ENCODE results near the gene SFTA2. TPM values are rescaled to one million over a fixed set of nuclear protein-coding genes. Genes with fewer than 3 reads are reported as not detected.
"Not testable (repeated sequence)": the region's sequence is repeated elsewhere in the genome, so short reads cannot be mapped to it uniquely, and the experiment has no call there.

SFTA2 gene
- not detected for total RNA-seq

- no peak within 1 kb of the TSS for H3K4me3 ChIP-seq (ENCODE audit: low read length)
- H3K4me1 ChIP-seq (ENCODE audit: insufficient read depth, low read length): no peaks in the 10 kb centered on the region
- H3K27me3 ChIP-seq (ENCODE audit: insufficient read depth, low read length): no peaks in the 10 kb centered on the region
- H3K9me3 ChIP-seq (ENCODE audit: low read depth, low read length): no peaks in the 10 kb centered on the region
Measured at GRCh38 chr6:30931969-30932645, at the start of gene SFTA2. Gene SFTA2, minus strand, starts transcription at chr6:30932170. Its CDS starts 74 bp downstream, at chr6:30932096.

GRCh38 chr6:30979690-30980089 lies 47.7 kb upstream of the SFTA2 start:
- Histone ChIP-seq H3K4me3 (ENCODE audit: low read length) (no peak overlapping the region), H3K27me3 (ENCODE audit: insufficient read depth, low read length) (peaks cover 23% of the 10 kb centered on the region), H3K4me1 (ENCODE audit: insufficient read depth, low read length) (no peaks in the 10 kb centered on the region), H3K9me3 (ENCODE audit: low read depth, low read length) (no peaks in the 10 kb centered on the region)

GRCh38 chr6:30979141-30979540 lies 47.2 kb upstream of the SFTA2 start:
- peaks cover 23% of the 10 kb centered on the region for H3K27me3 ChIP-seq (ENCODE audit: insufficient read depth, low read length)
- H3K4me1 ChIP-seq (ENCODE audit: insufficient read depth, low read length): no peaks in the 10 kb centered on the region
- H3K9me3 ChIP-seq (ENCODE audit: low read depth, low read length): no peaks in the 10 kb centered on the region
- H3K4me3 ChIP-seq (ENCODE audit: low read length): no peak overlapping the region

GRCh38 chr6:30974490-30975252 lies 42.7 kb upstream of the SFTA2 start:
- Histone ChIP-seq H3K4me3 (ENCODE audit: low read length) (no peak overlapping the region), H3K27me3 (ENCODE audit: insufficient read depth, low read length) (peaks cover 9% of the 10 kb centered on the region), H3K4me1 (ENCODE audit: insufficient read depth, low read length) (no peaks in the 10 kb centered on the region), H3K9me3 (ENCODE audit: low read depth, low read length) (no peaks in the 10 kb centered on the region)

GRCh38 chr6:30972816-30973215 lies 40.8 kb upstream of the SFTA2 start:
- H3K4me1 ChIP-seq (ENCODE audit: insufficient read depth, low read length): no peaks in the 10 kb centered on the region
- H3K9me3 ChIP-seq (ENCODE audit: low read depth, low read length): no peaks in the 10 kb centered on the region
- peaks cover 4% of the 10 kb centered on the region for H3K27me3 ChIP-seq (ENCODE audit: insufficient read depth, low read length)
- no peak overlapping the region for H3K4me3 ChIP-seq (ENCODE audit: low read length)

GRCh38 chr6:30970946-30971345 lies 39.0 kb upstream of the SFTA2 start:
- no peaks in the 10 kb centered on the region for H3K9me3 ChIP-seq (ENCODE audit: low read depth, low read length)
- no peak overlapping the region for H3K4me3 ChIP-seq (ENCODE audit: low read length)
- no peaks in the 10 kb centered on the region for H3K27me3 ChIP-seq (ENCODE audit: insufficient read depth, low read length)
- no peaks in the 10 kb centered on the region for H3K4me1 ChIP-seq (ENCODE audit: insufficient read depth, low read length)

GRCh38 chr6:30969171-30969570 lies 37.2 kb upstream of the SFTA2 start:
- H3K4me3 ChIP-seq (ENCODE audit: low read length); H3K9me3 ChIP-seq (ENCODE audit: low read depth, low read length); H3K4me1 ChIP-seq (ENCODE audit: insufficient read depth, low read length); H3K27me3 ChIP-seq (ENCODE audit: insufficient read depth, low read length): not testable (repeated sequence)

GRCh38 chr6:30966154-30966553 lies 34.2 kb upstream of the SFTA2 start:
- Histone ChIP-seq H3K4me3 (ENCODE audit: low read length) (no peak overlapping the region), H3K4me1 (ENCODE audit: insufficient read depth, low read length) (no peaks in the 10 kb centered on the region), H3K27me3 (ENCODE audit: insufficient read depth, low read length) (no peaks in the 10 kb centered on the region), H3K9me3 (ENCODE audit: low read depth, low read length) (no peaks in the 10 kb centered on the region)

GRCh38 chr6:30965140-30965601 lies 33.2 kb upstream of the SFTA2 start:
- no peak overlapping the region for H3K4me3 ChIP-seq (ENCODE audit: low read length)
- no peaks in the 10 kb centered on the region for H3K9me3 ChIP-seq (ENCODE audit: low read depth, low read length)
- H3K27me3 ChIP-seq (ENCODE audit: insufficient read depth, low read length): no peaks in the 10 kb centered on the region
- H3K4me1 ChIP-seq (ENCODE audit: insufficient read depth, low read length): no peaks in the 10 kb centered on the region

GRCh38 chr6:30964075-30964474 lies 32.1 kb upstream of the SFTA2 start:
- Histone ChIP-seq H3K27me3 (ENCODE audit: insufficient read depth, low read length) (peaks cover 4% of the 10 kb centered on the region), H3K4me1 (ENCODE audit: insufficient read depth, low read length) (no peaks in the 10 kb centered on the region), H3K9me3 (ENCODE audit: low read depth, low read length) (no peaks in the 10 kb centered on the region), H3K4me3 (ENCODE audit: low read length) (no peak overlapping the region)

GRCh38 chr6:30963641-30964040 lies 31.7 kb upstream of the SFTA2 start:
- Histone ChIP-seq H3K4me1 (ENCODE audit: insufficient read depth, low read length) (no peaks in the 10 kb centered on the region), H3K4me3 (ENCODE audit: low read length) (no peak overlapping the region), H3K9me3 (ENCODE audit: low read depth, low read length) (no peaks in the 10 kb centered on the region), H3K27me3 (ENCODE audit: insufficient read depth, low read length) (peaks cover 6% of the 10 kb centered on the region)

GRCh38 chr6:30962716-30963115 lies 30.7 kb upstream of the SFTA2 start:
- Histone ChIP-seq H3K4me1 (ENCODE audit: insufficient read depth, low read length) (no peaks in the 10 kb centered on the region), H3K27me3 (ENCODE audit: insufficient read depth, low read length) (peaks cover 11% of the 10 kb centered on the region)

GRCh38 chr6:30960907-30961673 lies 29.1 kb upstream of the SFTA2 start:
- Histone ChIP-seq H3K4me1 (ENCODE audit: insufficient read depth, low read length) (peaks cover 2% of the 10 kb centered on the region), H3K4me3 (ENCODE audit: low read length) (no peak overlapping the region), H3K27me3 (ENCODE audit: insufficient read depth, low read length) (peaks cover 25% of the 10 kb centered on the region), H3K9me3 (ENCODE audit: low read depth, low read length) (no peaks in the 10 kb centered on the region)

More at GRCh38 chr6:30962716-30963115, 30.7 kb upstream of the SFTA2 start:
- Histone ChIP-seq H3K4me3 (ENCODE audit: low read length) (no peak overlapping the region), H3K9me3 (ENCODE audit: low read depth, low read length) (no peaks in the 10 kb centered on the region)

- H3K4me1 ChIP-seq (ENCODE audit: insufficient read depth, low read length): peaks cover 15% of the 10 kb centered on the region
- no peaks in the 10 kb centered on the region for H3K9me3 ChIP-seq (ENCODE audit: low read depth, low read length)
- peaks cover 48% of the 10 kb centered on the region for H3K27me3 ChIP-seq (ENCODE audit: insufficient read depth, low read length)
- H3K4me3 ChIP-seq (ENCODE audit: low read length): no peak overlapping the region
Measured at GRCh38 chr6:30957716-30958115, 25.7 kb upstream of the SFTA2 start.

- peaks cover 55% of the 10 kb centered on the region for H3K27me3 ChIP-seq (ENCODE audit: insufficient read depth, low read length)
- no peaks in the 10 kb centered on the region for H3K9me3 ChIP-seq (ENCODE audit: low read depth, low read length)
- peak overlapping the region; percentile 28 for H3K4me3 ChIP-seq (ENCODE audit: low read length)
- peaks cover 15% of the 10 kb centered on the region for H3K4me1 ChIP-seq (ENCODE audit: insufficient read depth, low read length)
Measured at GRCh38 chr6:30955367-30956042, 23.5 kb upstream of the SFTA2 start.
